ENCODE measurements around the gene BCAS1. TPM values are rescaled to one million over a fixed set of nuclear protein-coding genes. Genes with fewer than 3 reads are reported as not detected.
"Not testable (repeated sequence)": the region's sequence is repeated elsewhere in the genome, so short reads cannot be mapped to it uniquely, and the experiment has no call there.

Gene BCAS1
- total and polyA plus RNA-seq, 10 of the 15 experiments (the other 5 are each of a cell fraction or from before 2014, with no cell fraction given) = 0.21 to 1.4 (median 0.55) TPM

DNA sequence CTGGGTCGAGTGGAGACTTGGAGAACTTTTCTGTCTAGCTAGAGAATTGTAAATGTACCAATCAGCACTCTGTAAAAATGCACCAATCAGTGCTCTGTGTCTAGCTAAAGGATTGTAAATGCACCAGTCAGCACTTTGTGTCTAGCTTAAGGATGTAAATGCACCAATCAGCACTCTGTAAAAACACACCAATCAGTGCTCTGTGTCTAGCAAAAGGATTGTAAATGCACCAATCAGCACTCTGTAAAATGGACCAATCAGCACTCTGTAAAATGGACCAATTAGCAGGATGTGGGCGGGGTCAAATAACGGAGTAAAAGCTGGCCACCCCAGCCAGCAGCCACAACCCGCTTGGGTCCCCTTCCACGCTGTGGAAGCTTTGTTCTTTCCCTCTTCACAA is 96.5 kb downstream of the BCAS1 start:
- RAD21 ChIA-PET (ENCODE audit: unreplicated experiment); H3K9ac ChIP-seq (ENCODE audit: control insufficient read depth, insufficient read depth, low read length); H3K4me3 ChIP-seq; DNase-seq (ENCODE audit: low read depth, low spot score); BruUV-seq (replicated peaks); intact Hi-C loops (cut with micrococcal nuclease; ENCODE audit: unreplicated experiment); FAIRE-seq; H3K27ac ChIP-seq (ENCODE audit: control insufficient read depth, insufficient read depth); H3K79me2 ChIP-seq (ENCODE audit: control insufficient read depth, insufficient read depth, low read length); H4K20me1 ChIP-seq (ENCODE audit: control insufficient read depth, insufficient read depth); H3K4me2 ChIP-seq (ENCODE audit: control insufficient read depth, insufficient read depth); H3K36me3 ChIP-seq (ENCODE audit: control insufficient read depth in 2 of 2, insufficient read depth in 2 of 2, low read length in 1 of 2); H3K4me1 ChIP-seq (ENCODE audit: control insufficient read depth, insufficient read depth, low read length); H3K27me3 ChIP-seq (replicated peaks in 1 of 2; ENCODE audit: control insufficient read depth in 2 of 2, insufficient read depth in 2 of 2, low read length in 1 of 2); POLR2A ChIA-PET; CTCF ChIA-PET; H3K9me3 ChIP-seq (replicated peaks; ENCODE audit: control insufficient read depth, insufficient read depth, low read length); H2AFZ ChIP-seq (ENCODE audit: control insufficient read depth, low read depth, low read length); ATAC-seq: not testable (repeated sequence)
- SMC1A ChIA-PET (ENCODE audit: uncharacterized antibody, unreplicated experiment) = interaction anchor here (1.9 kb wide), 1 partner anchor 13 kb away, joined by 9 read pairs; no protein-coding TSS in a partner anchor
- in situ Hi-C loops (cut with MboI) = loop anchor here (25.0 kb wide), 1 partner anchor 663 kb away; no protein-coding TSS in a partner anchor
- TF ChIP-seq NFYB (IDR thresholded peaks at IDR 0.05; ENCODE audit: insufficient read depth, low read depth, low read length) = peak; percentile 71; the same call in 1 of the 2 replicates
- WGBS (ENCODE audit: insufficient coverage, insufficient replicate concordance, low lambda C conversion rate, missing lambda C conversion rate) = 55% methylated on average over 5 of the region's 5 CpGs

DNA sequence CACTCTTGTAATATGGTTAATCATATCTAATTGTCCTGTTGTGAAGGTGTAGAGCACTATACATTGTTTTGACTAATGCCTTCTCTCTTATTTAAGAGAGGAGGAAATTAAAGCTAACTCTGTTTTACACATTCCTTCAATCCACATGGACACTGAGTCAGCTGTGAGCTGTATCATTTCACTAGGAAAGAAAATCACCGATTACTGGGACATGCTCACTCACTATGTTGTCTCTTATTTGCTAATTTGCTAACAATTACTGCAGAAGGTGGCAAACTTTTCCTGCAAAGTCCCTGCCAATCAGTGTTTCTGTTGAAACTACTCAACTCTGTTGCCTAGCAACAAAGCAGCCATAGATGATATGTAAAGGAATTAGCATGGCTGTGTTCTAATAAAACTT is 98.2 kb downstream of the BCAS1 start:
- Histone ChIP-seq H3K4me3 (no peak overlapping the region), H4K20me1 (ENCODE audit: control insufficient read depth, insufficient read depth) (no peaks in the 10 kb centered on the region), H3K4me1 (ENCODE audit: control insufficient read depth, insufficient read depth, low read length) (no peaks in the 10 kb centered on the region), H3K9me3 (replicated peaks; ENCODE audit: control insufficient read depth, insufficient read depth, low read length) (no peaks in the 10 kb centered on the region; the same call in 2 of the 3 replicates), H3K36me3 (ENCODE audit: control insufficient read depth in 2 of 2, insufficient read depth in 2 of 2, low read length in 1 of 2) (no peaks in the 10 kb centered on the region), H3K27me3 (replicated peaks in 1 of 2; ENCODE audit: control insufficient read depth in 2 of 2, insufficient read depth in 2 of 2, low read length in 1 of 2) (no peaks in the 10 kb centered on the region), H3K4me2 (ENCODE audit: control insufficient read depth, insufficient read depth) (no peak overlapping the region), H3K9ac (ENCODE audit: control insufficient read depth, insufficient read depth, low read length) (no peak overlapping the region), H3K79me2 (ENCODE audit: control insufficient read depth, insufficient read depth, low read length) (no peaks in the 10 kb centered on the region), H2AFZ (ENCODE audit: control insufficient read depth, low read depth, low read length) (no peak overlapping the region), H3K27ac (ENCODE audit: control insufficient read depth, insufficient read depth) (no peak overlapping the region)
- WGBS (ENCODE audit: insufficient coverage, insufficient replicate concordance, low lambda C conversion rate, missing lambda C conversion rate) = 71% methylated on average over 1 of the region's 1 CpG
- intact Hi-C loops (cut with micrococcal nuclease; ENCODE audit: unreplicated experiment) (no loop called here), in situ Hi-C loops (cut with MboI) (loop anchor here (25.0 kb wide), 1 partner anchor 665 kb away; no protein-coding TSS in a partner anchor)
- FAIRE-seq (no peak), ATAC-seq (no peak), DNase-seq (ENCODE audit: low read depth, low spot score) (no peak)
- SMC1A ChIA-PET (ENCODE audit: uncharacterized antibody, unreplicated experiment) = interaction anchor here (1.9 kb wide), 1 partner anchor 11 kb away, joined by 9 read pairs; no protein-coding TSS in a partner anchor
- TF ChIP-seq NFXL1 (IDR thresholded peaks at IDR 0.05; ENCODE audit: borderline replicate concordance) = peak; percentile 23
- TF ChIP-seq RAD21 (IDR thresholded peaks at IDR 0.05; ENCODE audit: insufficient read depth, low read depth, low read length) = no peak
- CTCF ChIA-PET = interaction anchor here (1.1 kb wide), 1 partner anchor 31 kb away, joined by 3 read pairs; no protein-coding TSS in a partner anchor
- RAD21 ChIA-PET (ENCODE audit: unreplicated experiment) = no interaction called here
- no TSS peak for BruUV-seq (replicated peaks)
- POLR2A ChIA-PET = no interaction called here
